ENCODE results near the gene NIT1.

The NIT1 gene

DNA sequence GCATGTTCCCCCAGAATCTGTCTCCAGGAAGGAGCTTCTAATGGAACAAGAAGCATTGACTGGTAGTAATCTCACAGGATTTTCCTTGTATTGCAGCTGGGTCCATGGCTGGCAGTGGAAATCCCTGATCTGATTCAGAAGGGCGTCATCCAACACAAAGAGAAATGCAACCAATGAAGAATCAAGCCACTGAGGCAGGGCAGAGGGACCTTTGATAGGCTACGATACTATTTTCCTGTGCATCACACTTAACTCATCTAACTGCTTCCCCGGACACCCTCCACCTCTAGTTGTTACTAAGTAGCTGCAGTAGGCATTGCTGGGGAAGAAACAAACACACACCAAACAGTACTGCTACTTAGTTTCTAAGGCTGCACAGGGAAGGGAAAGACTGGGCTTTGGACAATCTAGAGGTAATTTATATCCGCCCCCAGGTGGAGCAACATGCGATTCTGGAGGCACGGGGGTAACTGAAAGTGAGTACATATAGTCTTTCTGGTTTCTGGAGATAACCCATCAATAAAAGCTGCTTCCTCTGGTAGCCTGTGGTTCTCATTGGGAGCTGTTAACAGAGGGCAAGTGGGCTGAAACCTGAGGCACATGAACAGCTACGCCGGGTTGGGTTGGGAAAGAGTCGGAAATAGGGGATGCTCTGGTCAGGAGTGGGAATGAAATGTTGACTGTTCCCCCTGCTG, 40.6 kb downstream of the NIT1 start:
- DNase-seq: no peak

DNA sequence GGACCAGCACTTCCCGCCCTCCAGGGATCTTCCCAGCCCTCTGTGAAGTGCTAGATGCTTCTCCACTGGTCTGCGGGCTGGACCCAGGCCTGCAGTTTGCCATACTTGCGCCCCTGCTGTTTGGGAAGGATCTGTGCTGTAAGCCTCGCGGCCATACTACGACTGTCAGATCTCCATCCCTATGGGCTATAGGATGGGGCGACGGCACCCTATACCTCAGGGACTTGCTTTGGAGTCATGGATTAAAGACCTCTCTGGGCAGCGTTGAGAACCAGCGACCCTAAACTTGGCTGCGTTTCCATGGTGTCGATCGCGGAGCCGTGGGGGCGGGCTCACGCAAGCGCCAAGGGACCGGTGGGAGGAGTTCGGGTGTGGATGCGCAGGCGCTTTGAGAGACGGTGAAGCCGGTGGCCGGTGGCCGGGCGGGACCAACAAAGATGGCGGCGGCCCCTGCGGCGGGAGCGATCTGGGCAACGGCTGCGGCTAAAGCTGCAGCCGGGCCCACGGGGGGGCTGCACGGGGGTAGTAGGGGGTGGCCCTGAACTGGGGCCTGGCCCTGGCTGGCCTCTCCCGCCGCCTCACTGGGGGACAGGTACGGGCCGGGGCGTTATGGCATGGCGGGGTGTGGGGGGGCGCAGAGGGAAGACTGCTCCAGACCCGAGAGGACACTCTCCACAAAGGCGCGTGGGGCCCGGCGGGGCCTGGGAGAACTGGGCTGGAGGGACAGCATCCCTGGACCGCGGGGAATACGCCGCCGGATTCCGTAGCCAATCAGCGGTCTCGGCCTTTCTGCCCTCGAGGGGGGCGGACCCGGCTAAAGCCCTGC, 41.4 kb downstream of the NIT1 start, which contains the start of gene USP21:
Gene USP21 (plus strand): TSS at position 414 of the 826 bp plus-strand sequence. CDS start 1,141 bp downstream, outside the sequence.
- DNase-seq: peak; percentile 83

- no peak for DNase-seq
Observed at GRCh38 chr1:161159913-161160243, 42.0 kb downstream of the NIT1 start.

GRCh38 chr1:161160671-161161145, 42.8 kb downstream of the NIT1 start:
- no peak for DNase-seq

- DNase-seq: no peak
Observed at GRCh38 chr1:161161652-161162051, 43.7 kb downstream of the NIT1 start.

- DNase-seq: no peak
Observed at GRCh38 chr1:161162052-161162451, 44.1 kb downstream of the NIT1 start.

DNA sequence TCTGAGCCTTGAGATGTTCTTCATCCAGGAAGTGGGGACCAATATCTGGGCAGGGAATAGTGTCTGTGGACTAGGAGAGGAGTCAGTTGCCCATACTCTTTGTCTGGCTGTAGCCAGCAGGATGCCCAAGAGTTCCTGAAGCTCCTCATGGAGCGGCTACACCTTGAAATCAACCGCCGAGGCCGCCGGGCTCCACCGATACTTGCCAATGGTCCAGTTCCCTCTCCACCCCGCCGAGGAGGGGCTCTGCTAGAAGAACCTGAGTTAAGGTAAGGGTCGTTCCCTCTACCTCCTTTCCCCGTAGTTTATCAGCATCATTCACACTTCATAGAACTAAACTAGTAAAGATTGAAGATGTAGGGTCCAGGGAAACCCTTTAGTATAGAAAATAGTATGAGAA, 44.9 kb downstream of the NIT1 start:
- no peak for DNase-seq

- DNase-seq: no peak
Observed at GRCh38 chr1:161163793-161164192, 45.9 kb downstream of the NIT1 start.

DNA sequence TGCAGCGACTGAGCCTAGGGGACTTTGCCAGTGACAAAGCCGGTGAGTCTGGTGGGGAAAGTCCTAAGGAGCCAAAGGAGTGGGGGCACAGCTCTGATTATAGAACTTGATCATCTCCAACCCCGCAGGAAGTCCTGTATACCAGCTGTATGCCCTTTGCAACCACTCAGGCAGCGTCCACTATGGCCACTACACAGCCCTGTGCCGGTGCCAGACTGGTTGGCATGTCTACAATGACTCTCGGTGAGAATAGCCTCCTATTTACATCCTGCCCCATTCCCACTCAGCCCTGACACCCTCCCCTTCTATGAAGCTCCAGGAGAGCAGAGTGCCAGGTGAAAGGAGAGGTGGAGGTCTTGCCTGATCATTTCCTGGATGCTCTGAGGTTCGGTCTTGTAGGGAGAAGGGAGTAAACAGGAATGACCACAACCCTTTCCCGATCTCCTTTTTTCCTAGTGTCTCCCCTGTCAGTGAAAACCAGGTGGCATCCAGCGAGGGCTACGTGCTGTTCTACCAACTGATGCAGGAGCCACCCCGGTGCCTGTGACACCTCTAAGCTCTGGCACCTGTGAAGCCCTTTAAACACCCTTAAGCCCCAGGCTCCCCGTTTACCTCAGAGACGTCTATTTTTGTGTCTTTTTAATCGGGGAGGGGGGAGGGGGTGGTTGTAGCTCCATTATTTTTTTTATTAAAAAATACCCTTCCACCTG, 47.2 kb downstream of the NIT1 start:
- DNase-seq: no peak

GRCh38 chr1:161165742-161166668, 48.1 kb downstream of the NIT1 start, which contains the start of gene PPOX:
Gene PPOX (plus strand): TSS chr1:161166426. CDS start chr1:161166848, 422 bp downstream.
- DNase-seq: peak; percentile 97

DNA sequence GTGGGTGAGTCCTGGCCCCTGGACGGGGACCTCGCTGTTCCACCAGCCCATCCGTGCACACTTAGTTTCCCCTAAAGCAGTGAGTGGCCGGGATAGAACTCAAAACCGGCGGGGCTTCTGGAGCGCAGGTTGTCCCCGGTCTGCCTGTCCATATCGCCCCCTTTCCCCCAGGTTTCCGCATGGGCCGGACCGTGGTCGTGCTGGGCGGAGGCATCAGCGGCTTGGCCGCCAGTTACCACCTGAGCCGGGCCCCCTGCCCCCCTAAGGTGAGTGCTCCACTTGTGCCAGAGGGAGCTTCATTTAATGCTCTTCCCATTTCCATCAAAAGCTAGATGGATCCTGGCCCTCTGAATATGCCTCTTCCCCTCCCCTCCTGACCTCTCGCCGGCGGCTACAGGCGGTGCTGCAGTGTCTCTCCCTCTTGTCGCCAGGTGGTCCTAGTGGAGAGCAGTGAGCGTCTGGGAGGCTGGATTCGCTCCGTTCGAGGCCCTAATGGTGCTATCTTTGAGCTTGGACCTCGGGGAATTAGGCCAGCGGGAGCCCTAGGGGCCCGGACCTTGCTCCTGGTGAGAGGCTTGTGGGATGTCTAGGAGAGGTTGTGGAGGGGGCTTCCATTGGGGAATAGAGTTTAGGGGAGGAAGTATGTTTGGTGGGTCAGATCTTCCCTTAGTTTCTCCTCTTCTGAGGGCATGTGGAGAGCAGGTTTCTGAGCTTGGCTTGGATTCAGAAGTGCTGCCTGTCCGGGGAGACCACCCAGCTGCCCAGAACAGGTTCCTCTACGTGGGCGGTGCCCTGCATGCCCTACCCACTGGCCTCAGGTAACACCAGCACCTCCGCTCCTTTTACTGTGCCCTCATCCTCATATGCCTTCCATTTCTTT, 49.0 kb downstream of the NIT1 start:
- no peak for DNase-seq

- DNase-seq: no peak
Observed at GRCh38 chr1:161168906-161169305, 51.0 kb downstream of the NIT1 start.

Data from MV-4-11 (cell line).